Mesodermal cell (in vitro differentiated cells): ENCODE data around the gene MIDN.

Experiments used
- H3K27ac ChIP-seq: 2 replicates; pipeline ENCODE4 v1.7.0; 2013; ENCODE audit warnings: mild to moderate bottlenecking, low read depth, low read length, moderate library complexity; ENCODE audit not compliant: severe bottlenecking
- H3K36me3 ChIP-seq: 2 replicates; pipeline ENCODE4 v1.7.1; 2013; ENCODE audit warnings: mild to moderate bottlenecking, low read length, moderate library complexity; ENCODE audit not compliant: control insufficient read depth, insufficient read depth
- H3K4me1 ChIP-seq: one replicate; pipeline ENCODE4 v1.7.1; 2013; ENCODE audit warnings: mild to moderate bottlenecking, low read length; ENCODE audit not compliant: insufficient read depth, control insufficient read depth, poor library complexity, severe bottlenecking
- H3K4me3 ChIP-seq: 2 replicates; pipeline ENCODE4 v1.7.0; 2013; ENCODE audit warnings: low read length, control low read depth, mild to moderate bottlenecking; ENCODE audit not compliant: insufficient read depth, poor library complexity, severe bottlenecking; ENCODE audit errors: extremely low read depth
- H3K9me3 ChIP-seq: 2 replicates; pipeline ENCODE4 v1.7.1; 2013; ENCODE audit warnings: mild to moderate bottlenecking, low read length, moderate library complexity; ENCODE audit not compliant: control insufficient read depth
- WGBS, 2 experiments: methylation state at CpG; one replicate each; pipeline ENCODE4 v1.1.5; 2013; ENCODE audit warnings: missing lambda C conversion rate in 2 of 2; ENCODE audit not compliant: insufficient coverage in 2 of 2; 5-methylcytosine and 5-hydroxymethylcytosine counted together

MIDN gene

GRCh38 chr19:1221904-1222255, 26.5 kb upstream of the MIDN start:
- peaks cover 2% of the 10 kb centered on the region for H3K4me1 ChIP-seq
- H3K27ac ChIP-seq, result no peak overlapping the region
- no peaks in the 10 kb centered on the region for H3K9me3 ChIP-seq
- H3K4me3 ChIP-seq, result no peak overlapping the region
- 93 to 94% methylated on average over 22 of the region's 22 CpGs for WGBS, 2 experiments
- H3K36me3 ChIP-seq, result peaks cover 53% of the 10 kb centered on the region

GRCh38 chr19:1222394-1222793, 26.0 kb upstream of the MIDN start:
- Histone ChIP-seq H3K27ac (no peak overlapping the region), H3K4me1 (peaks cover 2% of the 10 kb centered on the region), H3K4me3 (no peak overlapping the region), H3K9me3 (no peaks in the 10 kb centered on the region), H3K36me3 (peaks cover 53% of the 10 kb centered on the region)
- WGBS, 2 experiments, result 94 to 99% methylated on average over 13 to 14 of the region's 14 CpGs

- no peaks in the 10 kb centered on the region for H3K9me3 ChIP-seq
- H3K27ac ChIP-seq, result no peak overlapping the region
- peaks cover 62% of the 10 kb centered on the region for H3K36me3 ChIP-seq
- peaks cover 2% of the 10 kb centered on the region for H3K4me1 ChIP-seq
- 89 to 90% methylated on average over 44 to 45 of the region's 48 CpGs for WGBS, 2 experiments
- H3K4me3 ChIP-seq, result no peak overlapping the region
Observed at GRCh38 chr19:1223018-1223855, 25.1 kb upstream of the MIDN start.

GRCh38 chr19:1224047-1224825, 24.1 kb upstream of the MIDN start:
- Histone ChIP-seq H3K4me3 (no peak overlapping the region), H3K4me1 (peaks cover 2% of the 10 kb centered on the region), H3K27ac (no peak overlapping the region), H3K36me3 (peaks cover 63% of the 10 kb centered on the region), H3K9me3 (no peaks in the 10 kb centered on the region)
- 95% methylated on average over 14 to 15 of the region's 16 CpGs for WGBS, 2 experiments

- Histone ChIP-seq H3K4me3 (no peak overlapping the region), H3K4me1 (peaks cover 2% of the 10 kb centered on the region), H3K36me3 (peaks cover 63% of the 10 kb centered on the region), H3K9me3 (no peaks in the 10 kb centered on the region), H3K27ac (no peak overlapping the region)
- WGBS, 2 experiments, result 87 to 88% methylated on average over 15 to 16 of the region's 16 CpGs
Observed at GRCh38 chr19:1224847-1225246, 23.5 kb upstream of the MIDN start.

GRCh38 chr19:1225440-1226226, 22.8 kb upstream of the MIDN start:
- H3K27ac ChIP-seq, result no peak overlapping the region
- H3K4me3 ChIP-seq, result no peak overlapping the region
- H3K36me3 ChIP-seq, result peaks cover 62% of the 10 kb centered on the region
- WGBS, 2 experiments, result 94 to 97% methylated on average over 21 to 25 of the region's 29 CpGs
- H3K9me3 ChIP-seq, result no peaks in the 10 kb centered on the region
- peaks cover 2% of the 10 kb centered on the region for H3K4me1 ChIP-seq

GRCh38 chr19:1226227-1226518, 22.2 kb upstream of the MIDN start:
- WGBS, 2 experiments, result 99% methylated on average over 11 of the region's 11 CpGs
- no peak overlapping the region for H3K27ac ChIP-seq
- peaks cover 2% of the 10 kb centered on the region for H3K4me1 ChIP-seq
- peaks cover 60% of the 10 kb centered on the region for H3K36me3 ChIP-seq
- H3K9me3 ChIP-seq, result no peaks in the 10 kb centered on the region
- no peak overlapping the region for H3K4me3 ChIP-seq

- Histone ChIP-seq H3K27ac (no peak overlapping the region), H3K4me1 (peaks cover 2% of the 10 kb centered on the region), H3K9me3 (no peaks in the 10 kb centered on the region), H3K4me3 (no peak overlapping the region), H3K36me3 (peaks cover 60% of the 10 kb centered on the region)
- 95 to 98% methylated on average over 40 to 50 of the region's 50 CpGs for WGBS, 2 experiments
Observed at GRCh38 chr19:1226522-1227303, 21.7 kb upstream of the MIDN start.

- WGBS, 2 experiments, result 96 to 97% methylated on average over 44 to 51 of the region's 56 CpGs
- H3K36me3 ChIP-seq, result peaks cover 58% of the 10 kb centered on the region
Observed at GRCh38 chr19:1227304-1228054, 20.9 kb upstream of the MIDN start.

More at GRCh38 chr19:1227304-1228054, 20.9 kb upstream of the MIDN start:
- Histone ChIP-seq H3K4me1 (peaks cover 6% of the 10 kb centered on the region), H3K4me3 (no peak overlapping the region), H3K27ac (no peak overlapping the region), H3K9me3 (no peaks in the 10 kb centered on the region)
